ENCODE measurements around the gene OR51A4.

The OR51A4 gene, protein sequence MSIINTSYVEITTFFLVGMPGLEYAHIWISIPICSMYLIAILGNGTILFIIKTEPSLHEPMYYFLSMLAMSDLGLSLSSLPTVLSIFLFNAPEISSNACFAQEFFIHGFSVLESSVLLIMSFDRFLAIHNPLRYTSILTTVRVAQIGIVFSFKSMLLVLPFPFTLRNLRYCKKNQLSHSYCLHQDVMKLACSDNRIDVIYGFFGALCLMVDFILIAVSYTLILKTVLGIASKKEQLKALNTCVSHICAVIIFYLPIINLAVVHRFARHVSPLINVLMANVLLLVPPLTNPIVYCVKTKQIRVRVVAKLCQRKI

DNA sequence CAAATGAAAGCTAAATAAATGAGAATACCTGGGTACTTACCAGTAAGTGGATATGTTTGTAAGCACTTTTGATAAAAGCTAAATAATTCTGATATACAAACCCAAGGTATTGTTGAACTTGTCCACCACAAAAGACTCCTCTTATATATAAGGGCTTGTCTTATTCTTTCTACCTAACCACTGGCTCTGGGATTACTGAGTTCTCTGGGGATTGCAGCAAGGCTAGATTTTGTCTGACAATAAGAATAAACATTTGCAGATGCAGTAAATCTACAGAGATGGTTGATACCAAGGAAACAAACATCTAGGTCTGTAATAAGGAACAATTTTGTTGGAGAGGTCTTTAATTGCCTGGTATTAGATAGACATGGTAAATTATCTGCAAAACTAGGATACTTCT, at the start of gene OR51A4:
Gene OR51A4, minus strand, starts transcription at position 101 of the 400 bp plus-strand sequence. CDS start 505 bp downstream, outside the sequence.
- TF ChIP-seq ZFX (IDR thresholded peaks at IDR 0.05) = no peak
- TF ChIP-seq, protein P1, sequence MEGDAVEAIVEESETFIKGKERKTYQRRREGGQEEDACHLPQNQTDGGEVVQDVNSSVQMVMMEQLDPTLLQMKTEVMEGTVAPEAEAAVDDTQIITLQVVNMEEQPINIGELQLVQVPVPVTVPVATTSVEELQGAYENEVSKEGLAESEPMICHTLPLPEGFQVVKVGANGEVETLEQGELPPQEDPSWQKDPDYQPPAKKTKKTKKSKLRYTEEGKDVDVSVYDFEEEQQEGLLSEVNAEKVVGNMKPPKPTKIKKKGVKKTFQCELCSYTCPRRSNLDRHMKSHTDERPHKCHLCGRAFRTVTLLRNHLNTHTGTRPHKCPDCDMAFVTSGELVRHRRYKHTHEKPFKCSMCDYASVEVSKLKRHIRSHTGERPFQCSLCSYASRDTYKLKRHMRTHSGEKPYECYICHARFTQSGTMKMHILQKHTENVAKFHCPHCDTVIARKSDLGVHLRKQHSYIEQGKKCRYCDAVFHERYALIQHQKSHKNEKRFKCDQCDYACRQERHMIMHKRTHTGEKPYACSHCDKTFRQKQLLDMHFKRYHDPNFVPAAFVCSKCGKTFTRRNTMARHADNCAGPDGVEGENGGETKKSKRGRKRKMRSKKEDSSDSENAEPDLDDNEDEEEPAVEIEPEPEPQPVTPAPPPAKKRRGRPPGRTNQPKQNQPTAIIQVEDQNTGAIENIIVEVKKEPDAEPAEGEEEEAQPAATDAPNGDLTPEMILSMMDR (conservative IDR thresholded peaks at IDR 0.05) = no peak
- no peak within 1 kb of the TSS for H3K27ac ChIP-seq

DNA sequence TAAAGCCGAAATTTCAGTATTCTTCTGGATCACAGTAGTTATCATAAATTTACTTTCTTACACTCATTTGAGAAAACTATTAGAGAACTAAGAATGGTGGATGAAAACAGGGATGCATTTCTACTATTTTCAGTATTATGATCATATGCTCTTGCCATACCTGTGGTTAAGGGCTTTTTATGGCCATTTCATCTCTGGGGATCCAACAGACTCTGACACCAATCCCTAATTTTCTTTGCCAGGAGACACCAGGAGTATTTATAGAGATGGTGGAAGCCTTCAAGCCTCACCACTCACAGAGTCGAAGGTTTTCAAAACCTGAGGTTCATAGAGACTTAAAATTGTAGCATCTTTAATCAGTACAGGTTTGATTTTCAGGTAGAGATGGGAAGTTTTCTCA, 47.1 kb upstream of the OR51A4 start, which contains the start of gene OR51L1:
Gene OR51L1, plus strand, starts transcription at position 301 of the 400 bp plus-strand sequence. CDS start 4,132 bp downstream, outside the sequence.
- H3K27ac ChIP-seq = no peak within 1 kb of the TSS
- TF ChIP-seq ZFX (IDR thresholded peaks at IDR 0.05) = no peak
- TF ChIP-seq, protein P1 (conservative IDR thresholded peaks at IDR 0.05) = no peak

DNA sequence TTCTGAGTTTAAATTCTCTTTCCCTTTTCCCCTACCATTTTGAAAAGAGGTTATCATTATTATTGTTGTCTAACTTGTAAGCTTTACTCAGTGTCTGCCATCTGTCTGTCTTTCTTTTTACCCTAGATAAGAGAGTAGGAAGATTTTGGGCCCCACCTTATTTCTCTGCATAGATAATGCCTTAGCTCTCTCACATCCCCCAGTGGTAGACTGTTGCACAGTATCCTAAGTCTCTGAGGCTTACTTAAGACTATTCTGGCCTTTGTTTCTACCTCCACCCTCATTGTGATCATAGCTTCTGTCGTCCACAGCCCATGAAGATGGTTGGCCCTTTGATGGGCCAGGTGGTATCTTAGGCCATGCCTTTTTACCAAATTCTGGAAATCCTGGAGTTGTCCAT, 43.7 kb upstream of the OR51A4 start:
- no peak overlapping the region for H3K27ac ChIP-seq
- TF ChIP-seq, protein P1 (conservative IDR thresholded peaks at IDR 0.05) = peak; percentile 38
- no peak for TF ChIP-seq ZFX (IDR thresholded peaks at IDR 0.05)

DNA sequence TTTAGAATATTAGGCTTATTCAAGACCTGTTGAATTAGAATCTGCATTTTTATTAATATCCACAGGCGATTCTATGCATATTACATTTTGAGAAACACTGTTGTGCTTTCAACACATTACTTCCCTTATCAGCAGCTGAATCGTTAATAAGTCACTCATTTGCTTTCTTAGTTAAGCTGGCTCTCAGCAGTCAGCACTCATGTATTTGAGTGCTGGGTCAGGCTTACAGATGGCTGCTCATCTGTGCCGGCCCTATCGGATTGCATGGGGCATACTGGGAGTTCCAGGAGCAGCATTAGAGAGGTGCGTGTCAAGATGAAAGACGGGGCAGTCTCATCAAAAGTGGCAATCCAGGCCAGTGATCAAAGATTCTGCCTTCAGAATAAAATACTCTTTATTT, 36.4 kb upstream of the OR51A4 start:
- TF ChIP-seq, protein P1 (conservative IDR thresholded peaks at IDR 0.05) = no peak
- no peak for TF ChIP-seq ZFX (IDR thresholded peaks at IDR 0.05)
- no peak overlapping the region for H3K27ac ChIP-seq

DNA sequence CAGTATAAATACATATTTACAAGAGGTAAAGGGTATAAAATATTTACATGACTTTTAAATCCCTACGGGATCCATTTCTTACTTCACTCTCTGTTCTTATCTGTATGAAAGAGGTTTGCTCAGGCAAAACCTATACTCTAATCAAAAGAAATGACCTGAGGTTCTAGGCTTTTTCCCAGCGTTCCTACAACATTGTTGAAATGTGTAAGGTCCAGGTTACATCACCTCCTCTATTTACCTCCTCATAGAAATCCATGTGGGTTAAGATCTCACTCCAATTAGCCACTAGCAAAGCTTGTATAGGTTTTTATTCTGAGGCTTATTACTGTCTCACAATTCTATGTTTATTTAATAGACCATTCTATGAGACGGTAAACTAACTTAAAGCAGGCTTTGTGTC, 35.3 kb upstream of the OR51A4 start:
- no peak overlapping the region for H3K27ac ChIP-seq
- no peak for TF ChIP-seq ZFX (IDR thresholded peaks at IDR 0.05)
- TF ChIP-seq, protein P1 (conservative IDR thresholded peaks at IDR 0.05) = no peak

DNA sequence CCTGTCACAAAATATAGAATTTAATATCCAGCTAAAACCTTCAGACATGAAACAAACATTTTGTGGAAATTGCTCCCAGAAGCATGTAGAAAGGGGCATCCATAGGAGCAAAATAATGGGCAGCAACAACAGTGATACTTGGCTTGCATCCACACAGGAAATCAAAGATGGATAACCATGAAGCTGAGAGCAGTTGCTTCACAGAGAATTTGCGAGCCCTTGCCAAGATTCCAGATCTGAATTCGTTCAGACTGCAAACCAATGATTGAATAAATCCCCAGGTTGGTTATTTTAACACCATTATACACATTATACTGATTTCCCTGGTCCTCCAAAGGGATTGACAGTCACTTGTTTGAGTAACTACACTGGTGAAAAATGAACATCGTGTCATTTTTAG, 31.6 kb upstream of the OR51A4 start:
- no peak overlapping the region for H3K27ac ChIP-seq
- TF ChIP-seq, protein P1 (conservative IDR thresholded peaks at IDR 0.05) = no peak
- no peak for TF ChIP-seq ZFX (IDR thresholded peaks at IDR 0.05)

DNA sequence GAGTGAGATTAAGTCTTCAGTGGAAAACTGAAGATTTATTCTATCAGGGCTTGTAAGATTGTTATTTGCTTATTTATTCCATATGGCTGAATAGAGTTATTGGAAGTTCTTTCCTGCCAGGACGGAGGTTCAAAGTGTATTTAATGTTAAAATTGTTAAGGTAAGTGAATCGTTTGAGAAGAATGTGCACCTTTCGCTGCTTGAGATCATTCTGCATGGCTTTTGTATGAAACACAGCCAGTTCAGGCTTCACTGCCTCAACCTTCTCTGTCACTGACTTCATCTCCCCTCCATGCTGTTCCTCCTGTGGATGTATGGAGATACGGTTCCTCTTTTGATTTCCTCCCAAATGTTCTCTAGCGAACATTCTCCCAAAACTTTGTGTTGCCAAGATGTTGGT, 28.0 kb upstream of the OR51A4 start:
- TF ChIP-seq, protein P1 (conservative IDR thresholded peaks at IDR 0.05) = no peak
- no peak for TF ChIP-seq ZFX (IDR thresholded peaks at IDR 0.05)
- H3K27ac ChIP-seq = no peak overlapping the region

Measured in C4-2B (cell line).